ENCODE measurements around the gene SNX33.

- TF ChIP-seq CTCF (conservative IDR thresholded peaks at IDR 0.05; ENCODE audit: low read length) (no peak), EZH2phosphoT487 (IDR thresholded peaks at IDR 0.05; ENCODE audit: borderline replicate concordance, low read depth, low read length) (no peak)
Observed at GRCh38 chr15:75661100-75661755, 13.5 kb downstream of the SNX33 start.

Data from OCI-LY7 (cell line).